HG03457 (cell line): ENCODE data around the gene CELSR1.
"Not testable (repeated sequence)": the region's sequence is repeated elsewhere in the genome, so short reads cannot be mapped to it uniquely, and the experiment has no call there.

Experiments
- ATAC-seq: cut with Tn5 transposase; IDR thresholded peaks from one replicate; pipeline ENCODE4 v1.9.1; 2021; ENCODE audit warnings: moderate number of reproducible peaks; ENCODE audit not compliant: unreplicated experiment

Gene CELSR1

GRCh38 chr22:46407748-46408147 lies 129.7 kb downstream of the CELSR1 start:
- ATAC-seq = no peak

DNA sequence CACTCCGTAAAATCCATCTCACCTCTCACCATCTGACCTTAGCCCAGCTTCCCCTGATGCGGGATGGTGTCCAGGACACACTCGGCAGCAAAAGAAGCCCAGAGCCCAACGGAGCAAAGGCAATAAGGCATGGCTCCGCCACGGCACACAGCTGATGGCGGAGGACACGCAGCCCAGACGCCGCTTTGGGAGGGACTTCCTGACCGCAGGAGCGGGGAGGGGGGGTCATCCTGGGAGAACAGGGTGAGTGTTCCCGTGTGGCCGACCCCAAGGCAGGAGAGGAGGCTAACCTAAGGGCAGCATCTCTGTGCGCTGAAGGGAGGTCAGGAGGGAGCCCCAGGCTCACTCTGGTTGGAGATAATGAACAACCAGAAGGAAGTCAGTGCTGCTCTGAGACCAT lies 130.6 kb downstream of the CELSR1 start:
- no peak for ATAC-seq

DNA sequence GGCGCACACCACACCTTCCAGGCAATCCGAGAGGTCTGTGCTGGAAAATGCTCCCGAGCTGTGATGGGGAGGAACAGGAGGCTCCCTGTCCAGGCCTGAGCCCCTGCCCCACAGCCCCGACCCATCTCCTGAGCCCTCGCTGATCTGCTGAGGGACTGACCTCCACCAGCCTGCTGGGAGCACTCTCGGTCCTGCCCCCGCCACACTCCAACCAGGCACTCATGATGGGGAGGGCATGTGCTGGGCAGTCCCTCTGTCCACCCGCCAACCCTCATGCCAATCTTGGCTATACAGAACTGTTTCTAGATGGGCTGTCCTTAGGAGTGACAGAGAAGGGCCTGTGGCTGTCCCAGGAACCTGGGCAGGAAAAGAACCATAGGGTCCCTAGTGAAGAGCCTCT lies 131.1 kb downstream of the CELSR1 start:
- ATAC-seq = no peak

GRCh38 chr22:46405901-46406300 lies 131.5 kb downstream of the CELSR1 start:
- no peak for ATAC-seq

GRCh38 chr22:46403880-46404279 lies 133.5 kb downstream of the CELSR1 start:
- ATAC-seq = not testable (repeated sequence)

GRCh38 chr22:46402505-46402904 lies 134.9 kb downstream of the CELSR1 start:
- no peak for ATAC-seq

DNA sequence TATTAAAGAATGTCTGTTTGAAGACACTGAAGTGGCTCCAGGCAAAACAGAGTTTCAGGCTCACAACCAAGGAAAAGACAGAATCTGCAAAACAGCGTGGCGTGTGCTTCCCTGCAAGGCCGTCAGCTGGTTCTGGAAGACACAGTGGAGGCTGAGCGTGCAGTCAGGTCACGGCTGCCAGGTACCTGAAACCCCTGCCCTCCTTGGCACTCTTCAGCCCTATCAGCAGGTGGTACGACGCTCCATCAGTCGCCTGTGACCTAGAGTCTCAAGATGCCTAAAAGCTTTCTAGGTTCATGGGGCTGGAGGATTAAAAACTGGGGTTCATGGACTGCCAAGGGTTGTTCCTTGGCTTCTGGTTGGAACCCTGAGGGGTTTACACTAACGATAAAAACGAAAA lies 136.1 kb downstream of the CELSR1 start:
- no peak for ATAC-seq

- no peak for ATAC-seq
These were observed 138.0 kb downstream of the CELSR1 start for GRCh38 chr22:46399251-46400024.

DNA sequence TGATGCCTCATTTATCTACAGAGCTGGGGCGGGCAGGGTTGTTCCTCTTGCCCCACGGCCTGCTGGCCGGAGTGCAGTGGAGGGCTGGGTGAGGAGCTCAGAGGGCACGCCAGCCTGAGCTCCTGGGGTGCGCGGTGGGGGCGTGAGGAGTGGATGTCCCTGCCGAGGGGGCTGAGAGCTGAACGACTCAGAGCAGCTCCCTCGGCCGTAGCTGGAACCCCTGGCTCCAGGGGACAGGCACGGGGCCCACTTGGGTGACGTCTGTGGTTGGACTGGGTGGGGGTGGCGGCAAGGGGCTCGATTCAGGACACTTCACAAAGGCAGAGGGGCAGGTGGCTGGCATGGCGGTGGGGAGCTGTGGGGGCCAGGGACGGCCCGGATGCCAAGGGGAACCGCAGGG lies 139.5 kb downstream of the CELSR1 start:
- ATAC-seq = no peak

DNA sequence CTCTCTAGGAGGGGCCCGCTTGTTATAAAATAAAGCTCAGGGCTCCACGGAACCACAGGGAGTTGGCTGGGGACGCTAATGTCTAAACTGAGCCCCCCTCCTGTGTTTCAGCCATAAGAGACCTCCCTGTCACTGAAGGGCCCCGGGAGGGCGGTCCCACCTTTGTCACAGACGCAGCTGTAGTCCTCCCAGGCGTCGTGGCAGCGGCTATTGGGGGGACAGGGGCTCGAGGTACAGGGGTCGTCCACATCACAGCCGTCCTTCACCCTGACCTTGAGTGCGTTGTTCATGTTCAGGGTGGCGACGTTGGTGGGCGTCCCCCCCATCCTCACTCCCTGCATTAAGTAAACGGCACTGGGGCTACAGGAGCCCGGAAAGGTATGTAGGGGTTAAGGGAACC lies 139.9 kb downstream of the CELSR1 start:
- no peak for ATAC-seq

- not testable (repeated sequence) for ATAC-seq
These were observed 140.4 kb downstream of the CELSR1 start for GRCh38 chr22:46397049-46397448.

DNA sequence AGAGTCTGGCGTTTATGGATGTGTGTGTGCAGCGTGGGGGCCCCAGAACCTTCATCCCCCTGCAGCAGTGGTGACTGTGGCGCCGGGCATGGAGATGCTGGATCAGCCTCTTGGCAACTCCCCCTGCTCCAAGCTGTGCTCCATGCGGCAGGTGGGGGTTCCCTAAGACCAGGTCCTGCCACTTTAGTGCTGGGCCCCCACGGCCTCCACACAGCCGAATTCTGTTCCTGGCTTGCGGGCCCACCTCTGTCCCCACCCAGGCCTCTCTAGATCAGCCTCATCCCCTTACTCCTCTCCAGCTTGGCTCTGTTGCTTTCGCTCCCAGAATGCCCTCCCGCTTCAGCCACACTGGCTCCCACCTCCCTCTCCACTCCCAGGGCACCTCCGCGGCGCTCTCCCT lies 142.3 kb downstream of the CELSR1 start:
- ATAC-seq = no peak

DNA sequence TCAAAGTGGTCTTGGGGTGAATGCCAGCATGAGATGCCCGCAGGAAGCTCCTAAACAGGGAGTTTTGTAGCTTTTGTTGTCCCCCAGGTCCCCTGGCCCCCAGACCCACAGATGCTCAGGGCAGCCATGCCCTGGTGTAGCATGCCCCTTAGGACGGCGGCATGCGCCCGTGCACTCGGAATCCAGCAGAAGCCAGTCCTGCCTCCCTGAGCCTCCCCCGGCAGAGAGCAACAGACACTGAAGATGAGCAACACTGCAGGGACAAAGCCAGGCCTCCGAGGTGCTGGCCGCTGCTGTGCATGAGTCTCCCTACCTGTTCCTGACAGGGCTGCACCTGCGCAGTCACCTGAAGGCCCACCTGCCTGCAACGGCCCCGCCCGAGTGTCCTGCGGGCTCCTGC lies 142.8 kb downstream of the CELSR1 start:
- ATAC-seq = no peak

DNA sequence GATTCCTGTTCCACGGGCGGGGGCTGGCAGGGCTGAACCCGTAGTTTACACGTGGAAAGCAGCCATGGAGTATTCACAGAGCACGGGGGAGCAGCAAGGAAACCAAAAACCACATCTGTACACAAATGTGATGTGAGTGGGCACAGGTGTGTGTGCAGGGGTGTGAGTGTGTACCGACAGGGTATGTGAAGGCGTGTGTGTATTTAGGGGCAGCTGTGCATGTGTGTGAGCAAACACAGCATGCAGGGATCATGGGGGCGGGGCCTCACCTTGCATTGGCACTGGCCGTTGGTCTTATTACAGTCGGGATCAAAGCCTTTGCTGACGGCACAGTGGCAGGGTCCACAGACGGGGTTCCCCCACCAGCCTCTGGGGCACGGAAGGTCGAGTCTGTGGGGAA lies 143.5 kb downstream of the CELSR1 start:
- no peak for ATAC-seq

DNA sequence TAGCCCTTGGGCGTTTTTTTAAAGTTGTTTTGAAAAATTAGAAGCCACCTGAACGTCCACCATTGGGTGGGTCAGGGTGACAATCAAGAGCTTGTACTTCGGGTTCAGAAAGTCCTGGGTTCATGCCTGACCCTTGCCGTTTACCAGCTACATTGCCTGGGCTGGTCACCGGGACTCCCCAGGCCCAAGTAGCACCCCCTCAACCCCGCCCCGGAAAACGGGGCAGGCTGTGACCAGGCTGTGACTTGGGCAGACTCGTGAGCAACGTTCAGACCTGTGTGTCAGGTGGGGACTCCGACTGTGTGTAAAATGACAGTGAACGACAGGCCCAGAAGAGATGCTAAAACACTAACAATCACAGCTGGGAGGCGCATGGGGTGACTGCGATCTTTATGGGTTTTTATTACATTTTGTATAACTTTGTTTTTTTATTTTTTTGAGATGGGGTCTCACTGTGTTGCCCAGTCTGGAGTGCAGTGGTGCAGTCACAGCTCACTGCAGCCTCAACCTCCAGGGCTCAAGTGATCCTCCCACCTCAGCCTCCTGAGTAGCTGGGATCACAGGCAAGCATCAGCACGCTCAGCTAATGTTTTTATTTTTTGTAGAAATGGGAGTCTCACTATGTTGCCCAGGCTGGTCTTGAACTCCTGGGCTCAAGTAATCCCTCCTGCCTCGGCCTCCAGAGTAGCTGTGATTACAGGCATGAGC lies 145.1 kb downstream of the CELSR1 start:
- no peak for ATAC-seq

DNA sequence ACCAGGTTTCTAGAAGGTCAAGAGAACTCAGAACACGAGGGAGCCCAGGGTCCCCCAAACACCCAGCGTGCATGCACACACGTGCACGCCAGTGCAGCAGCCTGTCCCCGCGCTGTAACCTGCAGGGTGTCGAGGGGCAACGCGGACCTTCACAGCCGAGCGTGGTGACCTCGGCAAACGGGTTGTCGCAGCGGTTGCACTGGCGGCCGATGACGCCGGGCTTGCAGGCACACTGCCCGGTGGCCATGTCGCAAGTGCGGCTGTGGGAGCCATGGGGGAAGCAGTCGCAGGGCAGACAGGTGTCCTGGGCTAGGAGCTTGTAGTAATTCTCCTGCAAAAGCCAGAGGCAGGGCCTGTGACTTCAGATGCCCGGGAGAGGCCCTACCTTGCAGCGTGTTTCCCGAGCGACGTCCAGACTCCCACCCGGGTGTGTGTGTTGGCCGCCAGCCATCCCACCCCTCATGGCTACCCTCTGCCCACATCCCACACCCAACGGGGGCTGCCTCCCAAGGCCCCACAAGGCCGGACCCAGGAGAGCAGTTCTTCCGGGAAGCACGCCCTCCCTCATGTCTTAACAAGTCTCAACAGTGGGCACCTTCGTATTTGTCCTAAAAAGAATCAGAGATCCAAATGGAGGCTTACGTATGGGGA lies 145.8 kb downstream of the CELSR1 start:
- ATAC-seq = no peak

- no peak for ATAC-seq
These were observed 146.6 kb downstream of the CELSR1 start for GRCh38 chr22:46390652-46391301.

GRCh38 chr22:46390105-46390651 lies 147.2 kb downstream of the CELSR1 start:
- ATAC-seq = no peak

DNA sequence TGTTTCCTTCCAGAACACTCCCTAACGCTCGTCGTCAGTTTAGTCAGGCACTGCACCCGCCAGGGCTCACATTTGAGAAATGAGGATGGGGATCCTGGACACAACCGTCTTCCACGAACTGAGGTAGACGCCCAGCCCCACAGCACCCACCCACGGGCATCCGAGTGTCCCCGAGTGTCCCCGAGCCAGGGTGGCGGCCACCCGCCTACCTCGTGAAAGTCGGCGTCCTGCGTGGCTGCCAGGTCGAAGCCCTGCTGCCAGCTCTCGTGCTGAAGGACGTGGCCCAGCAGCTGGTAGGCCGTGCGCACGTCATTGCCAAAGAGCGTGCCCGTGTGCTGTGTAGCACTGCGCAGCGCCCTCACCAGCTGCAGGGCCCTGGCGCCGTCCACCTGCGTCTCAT lies 148.3 kb downstream of the CELSR1 start:
- no peak for ATAC-seq

DNA sequence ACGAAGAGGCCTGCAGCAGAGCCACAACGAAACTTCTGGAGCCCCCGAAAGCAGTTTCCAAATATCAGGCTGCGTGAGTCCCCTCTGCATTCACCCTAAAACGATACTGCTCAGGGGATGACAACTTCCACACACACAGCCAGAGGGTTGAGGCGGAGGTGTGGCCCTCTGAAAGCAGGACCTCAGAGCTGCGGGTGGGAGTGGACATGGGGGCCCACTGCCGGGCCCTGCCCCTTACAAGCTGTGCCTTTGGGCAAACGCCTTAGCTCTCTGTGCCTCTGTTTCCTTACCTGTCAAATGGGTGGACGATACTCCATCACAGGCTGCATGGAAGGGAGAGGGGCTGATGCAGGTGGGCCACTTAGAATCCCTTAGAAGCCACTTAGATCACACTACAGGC lies 148.8 kb downstream of the CELSR1 start:
- ATAC-seq = no peak

GRCh38 chr22:46387748-46388147 lies 149.7 kb downstream of the CELSR1 start:
- ATAC-seq = no peak
